ENCODE data around the gene ALKBH6. TPM values are rescaled to one million over a fixed set of nuclear protein-coding genes. Genes with fewer than 3 reads are reported as not detected.

The ALKBH6 gene
- total and polyA plus RNA-seq, 9 of the 15 experiments (the other 6 are each of a cell fraction or from before 2014, with no cell fraction given) = 0.67 to 62.0 (median 34.5) TPM

DNA sequence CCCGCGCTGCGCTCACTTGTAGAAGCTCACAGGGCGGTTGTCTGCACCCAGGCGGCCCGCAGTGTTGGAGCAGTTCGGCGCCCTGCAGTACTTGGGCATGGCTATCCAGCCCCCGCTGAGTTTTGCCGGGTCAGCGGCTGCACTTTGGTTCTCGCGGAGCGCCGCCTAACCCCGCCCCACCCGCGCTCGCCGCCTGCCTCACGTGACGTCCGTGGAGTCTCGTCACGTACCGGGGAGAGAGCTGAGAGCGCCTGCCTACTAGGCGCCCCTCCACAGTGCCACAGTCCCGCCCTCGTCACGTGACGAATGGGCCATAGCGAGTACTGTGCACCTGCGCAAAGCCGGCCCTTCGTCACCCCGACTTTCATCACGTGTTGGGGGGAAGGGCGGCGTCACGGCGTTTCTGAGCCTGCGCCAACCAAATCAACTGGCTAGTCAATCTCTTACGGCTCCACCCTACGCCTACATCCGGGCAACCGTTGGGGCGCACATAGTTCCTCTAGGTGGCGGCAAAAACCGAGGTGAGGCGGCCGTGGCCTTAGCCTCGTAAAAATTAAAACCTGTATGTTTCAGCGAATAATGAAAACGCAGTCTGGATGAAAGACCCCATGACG, 40.2 kb upstream of the ALKBH6 start, which contains the start of gene THAP8 (continued):
- TF ChIP-seq HMGN3 (IDR thresholded peaks at IDR 0.05; ENCODE audit: borderline replicate concordance, extremely low read depth, insufficient read length, low read depth, low read length) = peak; percentile 40
- TF ChIP-seq, protein P1, sequence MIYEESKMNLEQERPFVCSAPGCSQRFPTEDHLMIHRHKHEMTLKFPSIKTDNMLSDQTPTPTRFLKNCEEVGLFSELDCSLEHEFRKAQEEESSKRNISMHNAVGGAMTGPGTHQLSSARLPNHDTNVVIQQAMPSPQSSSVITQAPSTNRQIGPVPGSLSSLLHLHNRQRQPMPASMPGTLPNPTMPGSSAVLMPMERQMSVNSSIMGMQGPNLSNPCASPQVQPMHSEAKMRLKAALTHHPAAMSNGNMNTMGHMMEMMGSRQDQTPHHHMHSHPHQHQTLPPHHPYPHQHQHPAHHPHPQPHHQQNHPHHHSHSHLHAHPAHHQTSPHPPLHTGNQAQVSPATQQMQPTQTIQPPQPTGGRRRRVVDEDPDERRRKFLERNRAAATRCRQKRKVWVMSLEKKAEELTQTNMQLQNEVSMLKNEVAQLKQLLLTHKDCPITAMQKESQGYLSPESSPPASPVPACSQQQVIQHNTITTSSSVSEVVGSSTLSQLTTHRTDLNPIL (CRISPR knock-in tag; IDR thresholded peaks at IDR 0.05) = no peak
- TF ChIP-seq BCL6 (CRISPR knock-in tag; IDR thresholded peaks at IDR 0.05) = no peak
- TF ChIP-seq FOXM1 (IDR thresholded peaks at IDR 0.05; ENCODE audit: low read depth) = no peak
- no peak for TF ChIP-seq FOXM1 (CRISPR knock-in tag; IDR thresholded peaks at IDR 0.05; ENCODE audit: low read depth)
- TF ChIP-seq CEBPB (tag; IDR thresholded peaks at IDR 0.05) = no peak
- peak; percentile 72 for TF ChIP-seq ZFX (CRISPR knock-in tag; IDR thresholded peaks at IDR 0.05)
- no peak for TF ChIP-seq PHB (CRISPR knock-in tag; IDR thresholded peaks at IDR 0.05)
- no peak for TF ChIP-seq ZNF436 (CRISPR knock-in tag; IDR thresholded peaks at IDR 0.05)
- TF ChIP-seq, protein P2, sequence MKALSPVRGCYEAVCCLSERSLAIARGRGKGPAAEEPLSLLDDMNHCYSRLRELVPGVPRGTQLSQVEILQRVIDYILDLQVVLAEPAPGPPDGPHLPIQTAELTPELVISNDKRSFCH (CRISPR knock-in tag; IDR thresholded peaks at IDR 0.05) = no peak
- TF ChIP-seq, protein P2 (tag; IDR thresholded peaks at IDR 0.05) = peak; percentile 50; the same call in 1 of the 2 replicates
- TF ChIP-seq, protein P3, sequence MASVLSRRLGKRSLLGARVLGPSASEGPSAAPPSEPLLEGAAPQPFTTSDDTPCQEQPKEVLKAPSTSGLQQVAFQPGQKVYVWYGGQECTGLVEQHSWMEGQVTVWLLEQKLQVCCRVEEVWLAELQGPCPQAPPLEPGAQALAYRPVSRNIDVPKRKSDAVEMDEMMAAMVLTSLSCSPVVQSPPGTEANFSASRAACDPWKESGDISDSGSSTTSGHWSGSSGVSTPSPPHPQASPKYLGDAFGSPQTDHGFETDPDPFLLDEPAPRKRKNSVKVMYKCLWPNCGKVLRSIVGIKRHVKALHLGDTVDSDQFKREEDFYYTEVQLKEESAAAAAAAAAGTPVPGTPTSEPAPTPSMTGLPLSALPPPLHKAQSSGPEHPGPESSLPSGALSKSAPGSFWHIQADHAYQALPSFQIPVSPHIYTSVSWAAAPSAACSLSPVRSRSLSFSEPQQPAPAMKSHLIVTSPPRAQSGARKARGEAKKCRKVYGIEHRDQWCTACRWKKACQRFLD (CRISPR knock-in tag; IDR thresholded peaks at IDR 0.05) = no peak
- TF ChIP-seq, protein P4, sequence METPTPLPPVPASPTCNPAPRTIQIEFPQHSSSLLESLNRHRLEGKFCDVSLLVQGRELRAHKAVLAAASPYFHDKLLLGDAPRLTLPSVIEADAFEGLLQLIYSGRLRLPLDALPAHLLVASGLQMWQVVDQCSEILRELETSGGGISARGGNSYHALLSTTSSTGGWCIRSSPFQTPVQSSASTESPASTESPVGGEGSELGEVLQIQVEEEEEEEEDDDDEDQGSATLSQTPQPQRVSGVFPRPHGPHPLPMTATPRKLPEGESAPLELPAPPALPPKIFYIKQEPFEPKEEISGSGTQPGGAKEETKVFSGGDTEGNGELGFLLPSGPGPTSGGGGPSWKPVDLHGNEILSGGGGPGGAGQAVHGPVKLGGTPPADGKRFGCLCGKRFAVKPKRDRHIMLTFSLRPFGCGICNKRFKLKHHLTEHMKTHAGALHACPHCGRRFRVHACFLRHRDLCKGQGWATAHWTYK (CRISPR knock-in tag; IDR thresholded peaks at IDR 0.05) = 0 out of 2 replicates have a peak, but pooled peaks have one; percentile 28
- no peak for TF ChIP-seq THRAP3 (IDR thresholded peaks at IDR 0.05; ENCODE audit: borderline replicate concordance)
- no peak for TF ChIP-seq KAT2B (IDR thresholded peaks at IDR 0.05; ENCODE audit: low read depth, low read length)
- peak; percentile 16; the same call in 1 of the 2 replicates for TF ChIP-seq RNF2 (IDR thresholded peaks at IDR 0.05)
- TF ChIP-seq ZNF12 (CRISPR knock-in tag; IDR thresholded peaks at IDR 0.05) = no peak
- peak; percentile 64 for TF ChIP-seq POLR2G (IDR thresholded peaks at IDR 0.05; ENCODE audit: low read depth, low read length)
- no peak for TF ChIP-seq ADNP (tag; IDR thresholded peaks at IDR 0.05)
- no peak; the same call in 1 of the 2 replicates for TF ChIP-seq NBN (IDR thresholded peaks at IDR 0.05; ENCODE audit: low read depth)
- no peak for TF ChIP-seq TEAD2 (tag; IDR thresholded peaks at IDR 0.05)
- TF ChIP-seq, protein P5, sequence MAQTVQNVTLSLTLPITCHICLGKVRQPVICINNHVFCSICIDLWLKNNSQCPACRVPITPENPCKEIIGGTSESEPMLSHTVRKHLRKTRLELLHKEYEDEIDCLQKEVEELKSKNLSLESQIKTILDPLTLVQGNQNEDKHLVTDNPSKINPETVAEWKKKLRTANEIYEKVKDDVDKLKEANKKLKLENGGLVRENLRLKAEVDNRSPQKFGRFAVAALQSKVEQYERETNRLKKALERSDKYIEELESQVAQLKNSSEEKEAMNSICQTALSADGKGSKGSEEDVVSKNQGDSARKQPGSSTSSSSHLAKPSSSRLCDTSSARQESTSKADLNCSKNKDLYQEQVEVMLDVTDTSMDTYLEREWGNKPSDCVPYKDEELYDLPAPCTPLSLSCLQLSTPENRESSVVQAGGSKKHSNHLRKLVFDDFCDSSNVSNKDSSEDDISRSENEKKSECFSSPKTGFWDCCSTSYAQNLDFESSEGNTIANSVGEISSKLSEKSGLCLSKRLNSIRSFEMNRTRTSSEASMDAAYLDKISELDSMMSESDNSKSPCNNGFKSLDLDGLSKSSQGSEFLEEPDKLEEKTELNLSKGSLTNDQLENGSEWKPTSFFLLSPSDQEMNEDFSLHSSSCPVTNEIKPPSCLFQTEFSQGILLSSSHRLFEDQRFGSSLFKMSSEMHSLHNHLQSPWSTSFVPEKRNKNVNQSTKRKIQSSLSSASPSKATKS (CRISPR knock-in tag; IDR thresholded peaks at IDR 0.05) = no peak

Data from K562 (cell line).